Right lung (tissue), 5 donors: ENCODE results near the gene KCNQ1OT1. TPM values are rescaled to one million over a fixed set of nuclear protein-coding genes. Genes with fewer than 3 reads are reported as not detected.
A peak's percentile ranks its signal among the peaks of the same experiment; 100 is the strongest.

Experiments
- DNase-seq, 2 donors: peaks; one replicate each; pipeline ENCODE4 v3.0.0-alpha.2; 2013
- polyA plus RNA-seq, 5 donors: library from polyadenylated mRNA; unstranded; fragments of 120-200 nt; gene quantifications; one replicate each; pipeline versions ENCODE4 v1.2.1 to v1.2.3, GENCODE V29; 2013; ENCODE audit warnings: inconsistent platforms in 1 of 5, low replicate concordance in 1 of 5; ENCODE audit not compliant: insufficient read length in 5 of 5, insufficient read depth in 1 of 5

The KCNQ1OT1 gene
- polyA plus RNA-seq, 5 donors = 1.3 to 3.1 (median 2.5) TPM

DNA sequence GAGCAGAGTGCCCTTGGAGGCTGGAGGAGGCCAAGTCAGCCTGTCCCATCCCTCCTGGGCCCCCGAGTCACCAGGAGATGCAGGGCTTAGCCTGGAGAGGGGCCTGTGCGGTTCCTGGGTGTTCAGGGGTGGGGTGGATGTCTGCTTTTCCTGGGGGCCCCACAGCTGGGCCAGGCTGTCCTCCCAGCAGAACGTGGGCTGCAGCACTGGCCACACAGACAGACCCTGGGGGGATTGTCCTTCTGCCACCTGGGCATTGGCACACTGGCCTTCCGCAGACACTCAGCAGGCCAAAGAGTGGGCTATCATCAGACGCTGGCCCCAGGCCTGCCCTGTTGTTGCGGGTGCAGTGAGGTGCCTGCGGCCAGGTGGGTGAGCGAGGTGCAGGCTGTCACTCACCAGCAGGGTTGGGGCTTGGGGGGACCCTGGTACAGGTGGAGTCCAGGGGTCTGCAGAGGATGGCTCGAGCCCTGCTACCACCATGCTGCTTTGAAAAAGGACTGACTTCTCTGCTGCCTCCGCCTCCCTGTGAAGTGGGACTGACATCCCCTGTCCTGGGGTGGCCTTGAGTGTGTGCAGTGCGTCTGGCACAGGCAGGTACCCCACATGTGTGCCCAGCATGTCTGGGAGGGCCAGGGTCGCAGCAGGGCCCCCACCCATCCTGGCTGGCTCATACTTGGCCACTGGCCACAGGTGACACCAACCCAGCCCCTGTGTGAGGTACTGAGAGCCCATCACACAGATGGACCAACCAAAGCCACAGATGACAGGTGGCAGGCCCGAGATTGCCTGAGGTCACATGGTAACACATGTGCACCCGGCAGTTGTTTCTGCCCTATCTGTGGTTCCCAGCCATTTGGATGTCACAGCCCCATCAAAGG, 39.0 kb upstream of the KCNQ1OT1 start:
- no peak for DNase-seq

DNA sequence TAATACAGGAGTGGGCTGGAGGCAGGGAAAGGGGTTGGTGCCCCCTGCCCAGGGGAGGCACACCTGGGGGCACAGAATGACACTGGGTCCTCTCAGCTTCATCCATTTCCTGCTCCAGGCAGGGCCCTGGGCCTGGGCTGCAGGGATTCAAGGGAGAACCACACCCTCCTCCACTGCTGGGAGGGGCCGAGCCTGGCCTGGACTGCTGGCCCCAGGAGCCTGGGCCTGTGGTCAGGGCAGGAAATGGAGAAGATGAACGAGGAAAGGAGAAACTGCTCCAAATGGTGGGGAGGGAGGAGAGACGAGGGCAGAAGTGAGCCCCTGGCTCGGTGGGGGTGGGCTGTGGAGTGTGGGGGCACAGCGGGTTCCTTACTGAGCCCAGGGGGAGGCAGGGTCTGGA, 38.1 kb upstream of the KCNQ1OT1 start:
- DNase-seq = no peak

DNA sequence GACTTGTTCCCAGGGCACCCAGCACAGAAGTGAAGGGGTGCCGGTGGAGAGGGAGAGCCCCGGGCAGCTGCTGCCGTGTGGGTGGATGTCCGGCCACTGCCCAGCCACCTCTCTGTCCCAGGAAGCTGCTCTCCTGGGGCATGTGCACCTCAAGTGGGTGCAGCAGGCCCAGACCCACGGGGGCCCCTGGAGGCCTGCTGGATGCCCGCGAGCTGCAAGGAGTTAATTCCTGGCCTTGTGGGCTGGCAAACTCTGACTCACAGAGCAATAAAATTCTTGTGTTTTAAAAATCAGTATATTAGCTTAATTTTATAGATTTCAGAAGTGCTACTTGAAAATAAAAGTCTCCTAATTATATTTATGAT, 37.4 kb upstream of the KCNQ1OT1 start:
- DNase-seq = no peak

DNA sequence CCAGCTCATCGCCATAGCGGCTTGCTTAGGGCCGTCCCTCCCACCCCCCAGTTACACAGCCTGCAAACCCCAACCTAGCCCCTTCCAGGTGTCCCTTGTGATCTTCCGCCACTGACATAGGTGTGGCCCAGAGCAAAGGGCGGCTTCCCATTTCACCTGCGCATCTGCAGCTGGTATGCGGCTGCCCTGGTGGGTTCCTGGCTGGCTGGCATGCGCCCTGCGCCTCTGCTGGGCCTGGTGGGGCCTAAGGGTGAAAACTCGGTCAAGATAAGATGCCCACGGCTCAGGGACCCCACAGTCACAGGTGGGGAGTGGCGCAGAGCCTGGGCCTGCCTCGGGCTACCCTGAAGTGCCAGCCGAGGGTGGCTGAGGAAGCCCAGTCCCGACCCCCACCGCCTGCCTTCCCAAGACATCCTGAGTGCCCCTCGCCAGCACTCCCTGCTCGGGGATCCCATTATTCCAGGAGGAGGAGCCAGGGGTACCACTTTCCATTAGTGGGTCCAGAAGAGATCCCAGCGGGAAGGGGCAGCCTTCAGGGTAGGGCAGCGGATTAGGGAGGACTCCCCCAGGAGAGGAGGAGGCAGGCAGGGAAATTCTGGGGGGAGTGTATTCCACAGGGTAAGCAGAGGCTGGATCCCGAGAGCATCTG, 36.9 kb upstream of the KCNQ1OT1 start:
- DNase-seq = no peak

DNA sequence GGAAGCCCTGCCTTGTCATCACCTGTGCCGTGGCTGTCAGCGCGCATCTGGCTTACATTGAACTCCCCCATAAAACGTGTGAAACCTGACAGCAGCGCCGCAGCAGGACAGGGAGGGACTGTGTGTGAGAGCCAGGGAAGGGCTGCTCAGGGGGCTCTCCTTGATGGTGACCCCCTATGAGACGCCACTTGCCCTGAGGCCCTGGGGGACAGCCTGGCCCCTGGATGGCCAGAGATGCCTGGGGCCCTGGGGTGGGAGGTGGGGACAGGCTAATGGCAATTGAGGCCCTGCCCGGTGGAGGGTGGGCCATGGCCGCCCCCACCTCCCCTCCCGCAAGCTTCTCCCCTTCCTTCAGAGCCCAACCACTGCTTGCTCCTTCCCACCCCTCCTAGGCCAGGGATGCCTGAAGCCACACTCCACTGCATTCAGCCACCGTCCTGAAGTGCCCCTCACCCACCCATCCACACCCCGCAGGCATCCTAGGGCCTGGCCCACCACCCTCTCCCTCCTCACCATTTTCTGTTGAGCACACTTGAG, 35.3 kb upstream of the KCNQ1OT1 start:
- no peak for DNase-seq

DNA sequence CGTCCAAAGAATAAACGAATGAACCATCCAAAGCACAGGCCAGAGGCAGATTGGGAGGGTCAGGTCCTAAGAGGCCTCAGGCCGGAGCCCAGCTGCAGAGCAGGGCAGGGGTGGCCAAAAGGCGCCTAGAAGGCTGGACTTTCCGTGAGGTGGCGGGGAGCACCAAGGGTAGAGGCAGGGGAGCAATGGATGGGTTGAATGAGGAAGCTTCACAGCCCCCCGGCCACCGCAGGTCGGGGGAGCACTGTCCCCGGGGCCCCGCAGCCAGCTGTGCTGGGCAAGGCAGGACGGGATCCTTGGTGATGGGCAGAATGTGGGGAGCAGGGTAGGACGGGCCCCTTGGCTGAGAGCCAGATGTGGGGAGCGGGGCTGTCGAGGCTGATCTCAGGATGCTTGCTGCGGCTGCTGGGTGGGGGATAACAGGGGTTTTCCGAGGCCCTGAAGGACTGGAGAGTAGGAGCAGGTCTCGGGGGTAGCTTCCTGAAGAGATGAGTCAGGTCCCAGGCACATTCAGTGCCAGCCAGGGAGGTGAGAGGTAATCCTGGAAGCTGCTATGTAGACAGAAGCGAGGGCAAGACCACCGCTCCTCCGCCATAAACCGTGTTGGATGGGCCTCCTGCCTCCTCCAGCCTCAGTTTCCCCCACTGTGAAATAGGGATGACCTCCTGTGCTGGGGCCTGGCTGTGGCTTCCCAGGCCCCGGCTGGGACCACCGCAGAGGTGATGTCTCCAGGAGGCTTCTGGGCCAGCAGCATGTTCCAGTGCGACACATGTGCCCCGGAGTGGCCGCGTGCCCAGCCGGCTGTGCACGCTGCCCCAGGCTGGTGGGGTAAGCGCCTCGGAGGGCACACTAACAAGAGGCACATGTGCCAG, 34.6 kb upstream of the KCNQ1OT1 start:
- DNase-seq = no peak

DNA sequence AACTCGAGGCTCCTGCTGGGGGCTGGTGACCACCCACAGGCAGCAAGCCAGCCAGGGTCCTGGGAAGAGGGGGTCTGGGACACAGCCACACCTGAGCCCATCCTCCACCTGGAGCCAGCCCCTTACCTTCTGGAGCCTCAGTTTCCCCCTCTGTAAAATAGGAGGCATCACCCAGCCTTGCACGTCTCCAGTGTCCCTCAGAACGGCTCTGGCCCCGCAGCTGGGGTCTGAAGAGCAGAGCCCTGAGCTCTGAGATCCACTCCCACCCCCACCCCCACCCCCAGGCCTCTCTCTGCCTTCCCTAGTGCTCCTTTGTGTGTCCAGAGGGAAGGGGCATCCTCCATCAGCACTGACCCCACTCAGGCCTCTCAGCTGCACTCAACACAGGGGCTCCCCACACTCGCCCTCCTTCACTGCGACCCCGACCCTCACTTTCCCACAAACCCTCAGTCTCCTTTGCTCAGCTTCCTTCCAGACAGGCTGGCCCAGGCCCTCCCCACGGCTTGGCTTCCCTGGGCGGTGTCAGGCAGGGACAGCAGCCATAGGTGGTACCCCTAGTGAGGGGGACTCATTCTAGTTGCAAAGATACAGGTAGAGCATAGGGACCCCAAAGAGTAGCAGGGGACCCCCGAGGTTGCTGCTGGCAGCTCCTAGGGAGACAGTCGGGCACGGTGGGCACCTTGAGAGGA, 33.3 kb upstream of the KCNQ1OT1 start:
- DNase-seq = no peak

DNA sequence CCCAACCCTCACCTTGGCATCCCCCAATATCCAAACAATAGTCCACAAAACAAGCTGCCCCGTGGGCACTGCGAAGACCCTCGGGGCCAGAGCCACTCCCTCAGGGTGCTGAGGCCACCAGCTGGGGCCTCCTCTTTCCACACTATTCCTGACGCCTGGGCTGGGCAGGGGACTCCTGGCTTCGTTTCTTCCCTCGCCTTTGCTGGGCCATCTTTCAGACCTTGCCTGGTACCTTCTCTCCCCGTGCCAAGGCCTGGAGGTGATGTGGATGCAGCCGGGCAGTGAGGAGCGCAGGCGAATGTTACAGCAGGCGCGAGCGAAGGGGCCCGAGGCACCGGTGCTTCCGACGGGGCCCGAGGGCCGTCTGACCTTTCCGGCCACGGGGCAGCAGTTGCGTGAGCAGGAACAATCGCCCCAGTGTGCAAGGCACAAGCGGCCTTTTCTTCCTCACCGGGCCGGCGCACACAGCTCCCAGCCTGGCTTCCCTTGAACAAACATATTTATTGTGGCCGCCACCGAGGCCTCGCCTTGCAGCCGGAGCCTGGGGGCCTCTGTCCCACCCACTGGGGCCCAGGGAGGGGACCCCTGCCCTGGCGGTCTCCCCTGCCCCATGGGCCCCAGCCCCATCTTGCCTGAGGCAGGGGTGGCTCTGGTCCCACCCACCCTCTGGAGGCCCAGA, 32.6 kb upstream of the KCNQ1OT1 start:
- DNase-seq = no peak

DNA sequence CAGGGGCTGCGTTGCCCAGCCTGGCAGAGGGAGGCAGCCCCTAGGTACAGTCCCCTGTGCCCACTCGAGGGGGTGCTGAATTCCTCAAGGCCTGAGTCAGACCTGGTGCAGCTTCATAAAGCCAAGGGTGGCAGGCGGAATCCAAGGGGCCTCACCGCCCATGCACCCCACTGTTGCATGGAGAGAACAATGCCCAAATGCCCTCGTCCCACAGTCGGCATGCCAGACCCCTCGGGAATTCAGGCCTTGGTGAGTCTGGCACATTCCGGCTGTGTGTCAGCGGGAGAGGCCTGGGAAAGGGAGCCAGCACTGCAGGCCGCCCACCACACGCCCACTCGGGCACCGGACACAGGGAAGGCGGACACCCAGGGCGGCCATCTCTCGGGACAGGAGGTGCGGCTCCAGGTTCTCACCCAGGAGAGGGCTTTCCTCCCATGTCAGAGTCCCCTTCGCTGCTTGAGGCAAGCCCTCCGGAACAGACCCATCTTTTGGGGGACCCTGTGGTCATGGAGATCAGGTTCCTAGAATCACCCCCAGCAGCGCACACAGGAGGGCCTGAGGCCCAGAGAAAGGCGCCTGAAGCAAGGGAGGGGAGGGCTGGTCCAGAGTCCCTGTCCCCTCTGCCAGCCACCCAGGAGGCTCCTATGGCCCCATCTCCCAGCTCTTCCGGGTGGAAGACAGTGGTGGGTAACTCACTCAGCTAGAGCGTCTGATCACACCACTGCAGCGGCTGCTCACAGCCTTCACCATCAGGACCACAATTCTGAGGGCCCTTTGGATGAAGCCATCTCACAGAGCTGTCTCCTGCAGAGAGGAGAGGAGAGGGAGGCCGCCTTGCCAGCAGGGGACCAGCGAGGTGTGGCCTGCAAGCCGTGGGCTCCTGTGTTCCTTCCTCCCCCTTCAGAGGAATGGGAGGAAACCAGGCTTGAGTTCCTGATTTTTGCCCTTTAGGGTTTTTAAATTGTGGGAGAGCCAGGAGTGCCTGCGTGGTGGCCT, 31.6 kb upstream of the KCNQ1OT1 start:
- DNase-seq = no peak

DNA sequence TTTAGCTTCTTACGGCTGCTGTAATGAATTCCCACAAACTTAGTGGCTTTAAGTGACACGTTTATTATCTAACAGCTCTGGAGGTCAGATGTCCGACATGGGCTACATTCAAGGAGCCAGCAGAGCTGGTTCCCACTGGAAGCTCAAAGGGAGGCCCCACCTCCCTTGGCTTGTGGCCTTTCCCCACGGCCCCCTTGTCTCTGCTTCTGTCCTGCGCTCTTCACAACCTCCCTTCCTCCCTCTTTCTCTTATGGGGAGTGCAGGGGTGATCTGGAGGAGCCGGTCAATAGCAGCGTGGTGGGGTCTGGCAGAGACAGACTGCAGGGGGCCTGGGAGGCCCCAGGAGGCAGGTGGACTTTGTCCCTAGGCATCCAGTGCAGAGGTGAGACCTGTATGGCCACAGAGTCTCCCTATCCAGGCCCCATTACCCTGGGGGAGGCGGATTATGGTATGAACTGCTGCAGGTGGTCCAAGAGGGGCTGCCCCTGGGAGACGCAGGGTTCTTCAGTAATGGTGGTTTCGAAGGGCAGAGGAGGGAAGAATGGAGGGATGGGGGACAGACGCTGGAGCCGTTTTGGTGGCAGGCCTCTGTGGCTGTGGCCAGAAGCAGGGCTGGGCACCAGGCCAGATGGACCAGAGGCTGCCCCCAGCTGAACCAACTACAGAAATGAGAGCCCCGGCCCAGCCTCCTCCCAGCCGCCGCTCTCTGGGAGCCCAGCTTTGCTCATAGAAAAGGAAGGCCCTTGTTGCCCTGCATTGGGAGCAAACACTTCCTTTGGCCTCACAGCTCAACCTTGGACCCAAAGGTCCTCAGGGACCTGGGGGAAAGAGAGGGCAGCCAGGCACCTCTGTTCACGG, 30.7 kb upstream of the KCNQ1OT1 start:
- no peak for DNase-seq

DNA sequence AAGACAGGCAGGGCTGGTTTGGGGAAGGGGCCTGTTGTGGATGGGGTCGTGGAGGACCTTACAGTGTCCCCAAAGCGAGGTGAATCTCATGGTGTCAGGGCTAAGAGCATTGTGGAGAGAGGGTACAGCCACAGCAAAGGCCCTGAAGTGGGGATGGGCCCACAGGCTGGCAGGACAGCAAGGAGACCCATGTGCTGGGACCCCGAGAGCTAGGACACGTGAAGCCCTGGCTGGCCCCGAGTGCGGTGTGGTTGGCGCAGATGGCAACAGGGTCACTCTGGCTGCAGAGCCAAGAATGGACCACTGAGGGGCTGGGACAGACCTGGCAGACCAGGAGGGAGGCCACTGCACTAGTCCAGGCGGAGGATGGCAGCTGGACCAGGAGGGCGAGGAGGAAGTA, 30.0 kb upstream of the KCNQ1OT1 start:
- no peak for DNase-seq

DNA sequence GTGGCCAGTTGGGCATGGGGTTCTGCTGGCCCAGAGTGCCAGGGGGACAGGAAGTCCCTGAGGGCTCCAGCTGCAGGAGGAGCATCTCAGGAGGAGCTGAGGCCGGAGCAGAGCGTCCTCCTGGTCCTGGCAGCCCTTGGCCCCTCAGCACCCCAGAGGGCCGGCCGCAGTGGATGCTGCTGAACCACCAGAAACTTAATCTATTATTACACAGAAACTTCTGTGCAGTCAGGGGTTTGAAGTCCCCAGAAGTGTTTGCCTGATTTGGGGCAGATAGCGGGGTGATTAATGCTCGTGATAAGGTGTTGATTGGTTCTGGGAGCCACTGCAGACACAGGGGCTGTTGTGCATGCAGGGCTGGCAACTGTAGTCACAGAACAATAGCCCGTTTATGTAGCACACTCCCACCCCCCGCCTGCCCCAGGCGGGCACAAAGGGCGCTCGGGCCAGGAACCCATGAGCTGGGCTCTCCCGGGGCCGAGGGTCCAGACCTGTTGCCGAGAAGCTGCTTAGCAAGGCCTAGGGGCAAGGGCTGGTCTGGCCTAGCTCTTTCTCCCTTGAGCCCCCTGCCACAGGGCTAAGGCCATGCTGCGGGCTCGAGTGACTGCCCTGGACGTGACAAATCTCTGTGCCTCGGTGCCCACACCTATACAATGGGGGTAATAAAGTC, 29.0 kb upstream of the KCNQ1OT1 start:
- DNase-seq = no peak

DNA sequence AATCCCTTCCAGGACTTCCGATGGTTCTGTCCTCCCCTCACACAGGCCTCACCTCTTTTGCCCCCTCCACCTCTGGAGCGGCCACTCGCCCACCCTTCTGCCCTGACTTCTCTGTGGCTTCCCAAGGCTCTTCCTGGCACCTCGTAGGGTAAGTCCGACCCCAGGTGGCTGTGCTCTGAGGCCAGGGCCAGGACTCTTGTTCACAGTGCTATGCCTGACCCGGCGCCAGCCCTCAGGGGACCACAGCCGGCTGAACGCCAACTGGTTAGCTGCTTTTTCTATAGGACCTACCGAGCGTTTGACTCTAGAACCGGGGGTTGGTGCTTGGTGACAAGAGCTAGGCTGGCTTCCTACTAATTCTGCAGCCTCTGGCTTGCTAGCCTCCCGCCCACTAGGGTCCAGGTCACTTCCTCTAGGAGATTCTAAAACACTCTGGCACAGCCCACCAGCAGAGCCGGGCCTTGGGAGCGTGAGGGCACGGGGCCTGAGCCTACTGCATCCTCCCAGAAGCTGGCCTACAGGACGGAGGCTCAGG, 28.4 kb upstream of the KCNQ1OT1 start:
- DNase-seq = no peak

DNA sequence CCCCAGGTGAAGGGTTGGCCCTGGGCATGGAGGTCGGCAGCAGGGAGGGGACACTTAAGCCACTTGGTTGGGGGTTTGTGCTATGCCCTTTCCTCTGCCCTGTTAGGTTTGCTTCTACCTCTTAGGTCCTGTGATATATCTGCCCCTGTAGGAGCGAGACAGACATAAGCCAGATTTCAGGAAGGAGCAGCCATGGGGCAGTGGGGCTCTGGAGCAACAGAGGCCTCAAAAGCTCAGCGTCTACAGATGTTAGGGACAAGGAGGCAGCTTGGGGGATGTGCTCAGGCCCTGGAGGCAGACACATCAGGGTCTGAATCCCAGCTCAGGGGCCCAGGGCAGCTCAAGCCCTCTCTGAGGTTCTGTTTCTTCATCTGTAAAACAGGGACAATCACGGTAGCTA, 27.2 kb upstream of the KCNQ1OT1 start:
- no peak for DNase-seq

DNA sequence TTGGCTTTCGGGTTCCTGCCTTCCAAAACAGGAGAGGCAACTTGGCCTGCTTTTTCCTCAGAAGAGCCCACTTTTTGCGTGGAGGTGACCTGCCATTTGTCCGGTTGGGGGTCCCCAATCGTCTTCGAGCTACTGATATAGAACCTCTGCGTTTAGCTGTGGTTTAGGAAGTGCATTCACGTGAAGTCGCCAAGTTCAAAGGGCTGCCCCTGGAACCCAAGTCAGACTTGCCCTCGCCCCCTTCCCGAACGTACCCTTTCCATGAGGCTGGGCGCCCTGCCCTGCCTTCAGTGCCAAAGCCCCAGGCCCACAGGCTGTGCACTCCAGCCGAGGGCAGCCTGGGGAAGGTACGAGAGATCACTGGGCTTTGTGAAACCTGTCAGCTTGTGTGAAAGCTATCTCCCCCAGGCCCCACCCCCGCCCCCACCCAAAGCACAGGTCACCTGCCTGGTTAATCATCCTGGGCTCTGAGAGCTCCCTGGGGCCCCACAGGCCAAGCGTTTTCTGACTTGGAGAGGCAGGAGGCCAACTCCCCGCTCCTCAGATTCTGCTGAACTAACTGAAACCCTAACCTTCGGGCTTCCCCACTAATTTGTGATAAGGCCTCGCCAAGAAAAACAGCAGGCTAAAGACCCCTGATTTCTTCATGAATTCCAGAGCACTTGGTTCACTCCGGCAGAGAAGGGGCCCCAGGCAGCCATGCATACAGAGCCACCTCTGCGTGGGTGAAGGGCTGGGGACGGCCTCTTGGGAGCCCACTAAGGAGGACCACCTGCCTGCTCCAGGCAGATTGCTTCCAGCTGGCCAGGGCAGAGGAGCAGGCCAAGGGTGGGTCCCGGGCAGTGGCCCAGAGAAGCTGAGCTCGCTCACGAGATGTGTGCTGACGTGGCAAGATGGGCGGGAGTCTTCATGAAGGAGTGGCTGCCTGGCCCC, 25.8 kb upstream of the KCNQ1OT1 start:
- peak in 1 of 2 donors; percentile 78 for DNase-seq

DNA sequence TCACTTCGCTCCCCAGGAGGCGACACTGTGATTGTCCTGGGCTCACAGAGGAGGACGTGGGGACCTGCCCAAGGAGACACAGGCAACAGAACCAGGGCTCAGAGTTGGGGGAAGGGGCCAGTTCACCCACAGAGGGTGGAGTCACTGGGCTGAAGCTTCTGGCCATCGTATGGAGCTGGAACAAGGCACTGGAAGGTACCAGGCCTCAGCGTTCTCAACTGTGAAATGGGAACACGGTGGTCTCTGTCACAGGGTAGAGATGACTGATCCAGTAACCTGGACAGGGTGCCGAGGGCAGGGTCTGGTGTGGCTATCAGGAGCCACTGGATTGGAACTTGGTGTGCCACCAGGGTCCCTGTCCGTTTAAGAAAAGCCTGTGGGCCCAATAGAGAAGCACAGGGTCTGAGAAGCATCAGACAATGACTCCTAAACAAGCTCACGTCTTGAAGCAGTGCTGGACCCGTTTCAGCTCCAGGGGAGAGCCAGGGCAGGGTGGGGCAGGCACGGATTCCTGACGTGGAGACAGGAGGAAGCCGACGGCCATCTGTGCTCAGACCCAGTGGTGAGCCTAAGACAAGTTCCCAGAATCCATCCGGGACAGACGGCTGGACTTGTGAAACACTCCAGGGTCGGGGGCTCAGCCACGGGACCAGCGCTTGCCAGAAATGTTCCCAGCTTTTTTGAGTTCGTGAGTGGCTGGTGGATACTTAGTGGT, 25.0 kb upstream of the KCNQ1OT1 start:
- DNase-seq = peak in 1 of 2 donors; percentile 42
